Measurements from ENCODE around the gene COL1A1.

The COL1A1 gene

DNA sequence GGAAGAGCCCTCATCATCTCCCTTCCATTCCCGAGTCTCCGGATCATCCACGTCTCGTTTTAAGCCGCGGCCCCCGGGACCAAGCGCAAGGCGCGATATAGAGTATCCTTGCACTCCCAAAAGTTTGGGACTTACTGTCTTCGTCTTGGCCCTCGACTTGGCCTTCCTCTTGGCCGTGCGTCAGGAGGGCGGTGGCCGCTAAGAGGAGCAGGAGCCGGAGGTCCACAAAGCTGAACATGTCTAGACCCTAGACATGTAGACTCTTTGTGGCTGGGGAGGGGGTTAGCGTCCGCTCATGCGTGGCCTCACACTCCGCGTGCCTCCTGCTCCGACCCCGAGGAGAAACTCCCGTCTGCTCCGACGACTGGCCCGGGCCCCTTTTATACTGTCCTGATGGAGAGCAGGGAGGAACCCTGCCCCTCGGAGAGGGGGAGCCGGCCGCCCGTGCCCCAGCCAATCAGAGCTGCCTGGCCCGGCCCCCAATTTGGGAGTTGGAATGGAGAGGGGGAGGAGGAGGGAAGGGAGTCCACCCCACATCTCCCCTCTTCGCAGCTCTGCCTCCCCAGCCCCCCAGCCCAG, at the start of gene COL1A1:
TSS of gene COL1A1 (minus strand) at position 356 of the 579 bp plus-strand sequence. CDS start at position 238, 118 bp downstream.
- no peak for DNase-seq (ENCODE audit: low read depth)

- no peak for DNase-seq (ENCODE audit: low read depth)
Observed at GRCh38 chr17:50248255-50248654, 46.8 kb upstream of the COL1A1 start.

- no peak for DNase-seq (ENCODE audit: low read depth)
Observed at GRCh38 chr17:50244771-50245170, 43.3 kb upstream of the COL1A1 start.

- no peak for DNase-seq (ENCODE audit: low read depth)
Observed at GRCh38 chr17:50241431-50241830, 40.0 kb upstream of the COL1A1 start.

- no peak for DNase-seq (ENCODE audit: low read depth)
Observed at GRCh38 chr17:50240851-50241250, 39.4 kb upstream of the COL1A1 start.

- no peak for DNase-seq (ENCODE audit: low read depth)
Observed at GRCh38 chr17:50239937-50240336, 38.5 kb upstream of the COL1A1 start.

DNA sequence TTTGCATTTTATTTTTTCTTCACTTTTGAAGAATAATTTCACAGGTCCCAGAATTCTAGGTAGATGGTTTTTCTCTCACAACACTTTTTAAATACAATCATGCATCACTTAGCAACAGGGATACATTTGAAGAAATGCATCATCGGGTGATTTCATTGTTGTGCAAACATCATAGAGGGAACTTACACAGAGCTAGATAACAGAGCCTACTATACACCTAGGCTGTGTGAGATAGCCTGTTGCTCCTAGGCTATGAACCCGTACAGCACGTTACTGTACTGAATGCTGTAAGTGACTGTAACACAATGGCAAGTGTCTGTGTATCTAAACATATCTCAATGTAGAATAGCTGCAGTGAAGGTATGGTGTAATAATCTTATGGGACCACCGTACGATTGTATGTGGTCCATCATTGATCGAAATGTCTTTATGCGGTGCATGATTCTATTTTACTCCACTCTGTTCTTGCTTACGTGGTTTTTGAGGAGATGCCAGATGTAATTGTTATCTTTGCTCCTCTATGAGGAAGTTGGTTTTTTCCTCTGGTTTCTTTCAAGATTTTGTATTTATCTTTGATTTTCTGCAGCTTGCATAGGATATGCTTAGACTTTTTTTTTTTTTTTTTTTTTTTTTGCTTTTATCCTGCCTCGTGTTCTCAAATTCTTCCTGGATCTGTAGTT, 37.3 kb upstream of the COL1A1 start:
- no peak for DNase-seq (ENCODE audit: low read depth)

GRCh38 chr17:50237901-50238300, 36.5 kb upstream of the COL1A1 start:
- DNase-seq (ENCODE audit: low read depth), result no peak

DNA sequence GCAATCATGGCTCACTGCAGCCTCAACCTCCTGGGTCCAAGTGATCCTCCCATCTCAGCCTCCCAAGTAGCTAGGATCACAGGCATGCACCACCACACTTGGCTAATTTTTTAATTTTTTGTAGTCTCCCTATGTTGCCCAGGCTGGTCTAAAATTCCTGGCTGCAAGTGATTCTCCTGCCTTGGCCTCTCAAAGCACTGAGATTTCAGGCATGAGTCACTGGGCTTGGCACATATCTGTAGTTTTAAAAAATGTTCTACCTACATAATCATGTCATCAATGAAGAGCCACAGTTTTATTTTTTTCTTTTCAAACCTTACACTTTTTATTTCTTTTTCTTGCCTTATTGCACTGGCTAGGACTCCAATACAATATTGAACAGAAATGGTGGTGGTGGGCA, 33.1 kb upstream of the COL1A1 start:
- no peak for DNase-seq (ENCODE audit: low read depth)

- no peak for DNase-seq (ENCODE audit: low read depth)
Observed at GRCh38 chr17:50225701-50226240, 24.3 kb upstream of the COL1A1 start.

DNA sequence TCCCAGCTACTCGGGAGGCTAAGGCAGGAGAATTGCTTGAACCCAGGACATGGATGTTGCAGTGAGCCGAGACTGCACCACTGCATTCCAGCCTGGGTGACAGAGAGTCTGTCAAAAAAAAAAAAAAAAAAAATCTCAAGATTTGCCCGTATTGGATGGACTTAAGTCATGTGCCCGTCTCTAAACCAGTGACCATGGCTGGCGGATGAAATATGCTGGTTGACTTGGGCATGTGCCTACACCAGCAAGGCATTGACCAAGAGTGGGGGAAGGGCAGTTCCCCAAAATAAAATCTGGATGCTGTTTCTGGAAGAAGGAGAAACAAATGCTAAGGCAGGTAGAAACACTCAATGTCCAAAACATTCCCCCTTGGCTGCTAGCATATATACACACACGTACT, 21.5 kb upstream of the COL1A1 start:
- DNase-seq (ENCODE audit: low read depth), result no peak

- DNase-seq (ENCODE audit: low read depth), result no peak
Observed at GRCh38 chr17:50221864-50222545, 20.6 kb upstream of the COL1A1 start.

- DNase-seq (ENCODE audit: low read depth), result no peak
Observed at GRCh38 chr17:50221266-50221863, 19.9 kb upstream of the COL1A1 start.

GRCh38 chr17:50220811-50221210, 19.4 kb upstream of the COL1A1 start:
- DNase-seq (ENCODE audit: low read depth), result no peak

GRCh38 chr17:50219939-50220465, 18.6 kb upstream of the COL1A1 start:
- no peak for DNase-seq (ENCODE audit: low read depth)

DNA sequence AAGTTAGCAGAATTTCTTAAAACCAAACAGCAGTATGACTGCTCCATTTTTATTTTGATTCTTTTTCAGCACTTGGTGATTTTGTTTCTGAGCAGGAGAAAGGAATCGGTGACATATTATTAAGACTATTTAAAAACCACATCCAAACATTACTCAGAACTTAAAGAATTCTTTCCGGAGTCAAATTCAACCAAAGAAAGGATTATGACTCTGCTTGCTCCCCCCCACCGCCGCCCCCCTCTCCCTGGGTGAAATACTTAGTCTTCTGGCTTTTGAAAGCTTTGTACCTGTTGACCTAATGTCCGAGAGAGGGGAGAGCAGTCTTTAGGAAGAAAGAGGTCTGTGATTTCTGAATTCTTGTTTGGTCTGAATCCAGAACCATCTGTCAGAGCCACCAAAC, 17.9 kb upstream of the COL1A1 start:
- no peak for DNase-seq (ENCODE audit: low read depth)

DNA sequence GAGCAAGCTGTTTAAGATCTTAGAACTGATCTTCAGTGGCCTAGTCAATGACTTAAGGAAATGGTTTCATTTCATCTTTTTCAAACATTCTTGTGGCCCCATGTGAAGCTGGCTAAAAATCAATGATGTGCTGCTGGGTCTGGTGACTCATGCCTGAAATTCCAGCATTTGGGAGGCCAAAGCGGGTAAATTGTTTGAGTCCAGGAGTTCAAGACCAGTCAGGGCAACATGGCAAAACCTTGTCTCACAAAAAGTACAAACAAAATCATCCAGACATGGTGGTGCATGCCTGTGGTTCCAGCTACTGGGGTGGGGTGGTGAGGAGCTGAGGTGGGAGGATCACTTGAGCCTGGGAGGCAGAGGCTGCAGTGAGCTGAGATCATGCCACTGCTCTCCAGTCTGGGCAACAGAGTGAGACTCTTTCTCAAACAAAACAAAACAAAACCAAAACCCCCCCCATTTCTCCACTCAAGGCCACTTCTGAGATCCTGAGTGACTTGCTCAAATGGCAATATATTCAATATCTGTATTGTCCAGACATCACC, 17.4 kb upstream of the COL1A1 start:
- DNase-seq (ENCODE audit: low read depth), result no peak

- DNase-seq (ENCODE audit: low read depth), result no peak
Observed at GRCh38 chr17:50218071-50218759, 16.8 kb upstream of the COL1A1 start.

DNA sequence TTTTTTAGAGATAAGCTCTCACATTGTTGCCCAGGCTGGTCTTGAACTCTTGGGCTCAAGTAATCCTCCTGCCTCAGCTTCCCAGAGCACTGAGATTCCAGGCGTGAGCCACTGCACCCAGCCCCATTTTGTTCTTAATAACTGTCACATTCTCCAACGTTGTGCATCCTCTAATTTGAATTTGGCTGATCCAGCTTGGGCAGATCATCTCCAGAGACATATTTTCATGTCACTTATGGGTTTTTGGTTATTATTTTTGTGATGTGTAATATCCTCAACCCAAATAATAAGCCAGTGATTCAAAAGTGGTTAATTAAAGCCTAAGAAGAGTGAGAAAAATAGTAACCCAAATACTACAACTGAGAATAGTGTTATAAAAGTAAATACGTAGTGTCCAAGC, 16.2 kb upstream of the COL1A1 start:
- no peak for DNase-seq (ENCODE audit: low read depth)

DNA sequence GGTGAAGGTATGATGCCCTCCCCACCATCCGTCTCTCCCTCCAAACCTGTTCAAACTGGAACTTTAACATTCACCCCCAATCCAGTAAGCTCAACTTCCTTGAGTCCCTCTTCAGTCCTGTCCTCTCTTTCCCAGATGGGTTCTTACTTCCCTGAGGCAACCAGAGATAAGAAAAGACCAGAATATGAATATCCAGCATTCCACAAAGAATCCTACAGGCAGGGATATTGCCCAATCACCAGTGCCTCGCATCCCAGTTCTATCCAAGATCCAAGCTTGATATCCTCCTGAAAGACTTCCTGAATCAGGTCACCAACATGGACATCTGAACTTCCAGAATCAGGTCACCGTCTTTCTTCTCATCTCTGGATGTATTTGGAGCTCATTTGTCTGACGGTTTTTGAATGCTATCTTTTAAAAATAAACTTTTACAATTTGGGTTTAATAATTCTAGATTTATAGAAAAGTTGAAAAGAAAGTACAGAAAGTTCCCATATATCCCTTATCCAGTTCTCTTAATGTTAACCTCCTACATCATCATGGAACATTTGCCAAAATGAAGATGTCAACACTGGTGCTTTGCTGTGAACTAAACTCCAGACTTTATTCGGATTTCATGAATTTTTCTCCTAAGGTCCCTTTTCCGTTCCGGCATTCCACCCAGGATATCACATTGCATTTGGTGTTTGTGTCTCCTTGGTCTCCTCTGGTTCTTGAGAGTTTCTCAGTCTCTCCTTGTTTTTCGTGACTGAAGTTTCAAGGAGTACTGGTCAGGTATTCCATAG, 13.7 kb upstream of the COL1A1 start:
- no peak for DNase-seq (ENCODE audit: low read depth)
